Measurements from ENCODE around the gene DGKH. TPM values are rescaled to one million over a fixed set of nuclear protein-coding genes. Genes with fewer than 3 reads are reported as not detected.

DGKH gene
- total RNA-seq, 1 experiment from 2014 or later, result 9.3 TPM

GRCh38 chr13:42127047-42127446, 78.6 kb downstream of the DGKH start:
- POLR2A ChIA-PET (ENCODE audit: unreplicated experiment), result no interaction called here
- TF ChIP-seq EZH2 (IDR thresholded peaks at IDR 0.05; ENCODE audit: low read depth) (no peak), CTCF (conservative IDR thresholded peaks at IDR 0.05) (no peak)
- Histone ChIP-seq H2AFZ (no peak overlapping the region), H4K20me1 (ENCODE audit: insufficient read depth) (no peaks in the 10 kb centered on the region), H3K9me3 (ENCODE audit: insufficient read depth, low read depth) (no peaks in the 10 kb centered on the region), H3K4me2 (no peak overlapping the region), H3K79me2 (ENCODE audit: low read depth) (no peaks in the 10 kb centered on the region; the same call in 1 of the 2 replicates), H3K4me3 (no peak overlapping the region), H3K36me3 (ENCODE audit: low read depth) (no peaks in the 10 kb centered on the region), H3F3A (ENCODE audit: insufficient read depth, low read depth) (no peaks in the 10 kb centered on the region), H3K9me2 (ENCODE audit: insufficient read depth) (no peaks in the 10 kb centered on the region), H3K27ac (no peak overlapping the region), H3K27me3 (ENCODE audit: insufficient read depth, low read depth) (no peaks in the 10 kb centered on the region), H3K4me1 (replicated peaks; ENCODE audit: insufficient read depth) (no peaks in the 10 kb centered on the region)
- intact Hi-C loops (cut with micrococcal nuclease; ENCODE audit: unreplicated experiment), result no loop called here
- DNase-seq, result no peak
- BruUV-seq (replicated peaks), result no TSS peak
- CTCF ChIA-PET, result no interaction called here

GRCh38 chr13:42129033-42129432, 80.6 kb downstream of the DGKH start:
- H3K9me3 ChIP-seq (ENCODE audit: insufficient read depth, low read depth), result no peaks in the 10 kb centered on the region
- TF ChIP-seq CTCF (conservative IDR thresholded peaks at IDR 0.05) (no peak), EZH2 (IDR thresholded peaks at IDR 0.05; ENCODE audit: low read depth) (no peak)
- no peaks in the 10 kb centered on the region for H3K36me3 ChIP-seq (ENCODE audit: low read depth)
- no peak overlapping the region for H3K4me3 ChIP-seq
- POLR2A ChIA-PET (ENCODE audit: unreplicated experiment), result no interaction called here
- no peaks in the 10 kb centered on the region for H3K9me2 ChIP-seq (ENCODE audit: insufficient read depth)
- no TSS peak for BruUV-seq (replicated peaks)
- no peak overlapping the region for H3K4me2 ChIP-seq
- no peak for DNase-seq
- H3K27me3 ChIP-seq (ENCODE audit: insufficient read depth, low read depth), result no peaks in the 10 kb centered on the region
- H3K27ac ChIP-seq, result no peak overlapping the region
- no peaks in the 10 kb centered on the region for H4K20me1 ChIP-seq (ENCODE audit: insufficient read depth)
- no peaks in the 10 kb centered on the region for H3K79me2 ChIP-seq (ENCODE audit: low read depth)
- H3K4me1 ChIP-seq (replicated peaks; ENCODE audit: insufficient read depth), result peaks cover 4% of the 10 kb centered on the region
- H3F3A ChIP-seq (ENCODE audit: insufficient read depth, low read depth), result 0 out of 2 replicates have a peak, but pooled peaks cover under 1% of the 10 kb centered on the region
- no peak overlapping the region for H2AFZ ChIP-seq
- intact Hi-C loops (cut with micrococcal nuclease; ENCODE audit: unreplicated experiment), result no loop called here
- CTCF ChIA-PET, result no interaction called here

DNA sequence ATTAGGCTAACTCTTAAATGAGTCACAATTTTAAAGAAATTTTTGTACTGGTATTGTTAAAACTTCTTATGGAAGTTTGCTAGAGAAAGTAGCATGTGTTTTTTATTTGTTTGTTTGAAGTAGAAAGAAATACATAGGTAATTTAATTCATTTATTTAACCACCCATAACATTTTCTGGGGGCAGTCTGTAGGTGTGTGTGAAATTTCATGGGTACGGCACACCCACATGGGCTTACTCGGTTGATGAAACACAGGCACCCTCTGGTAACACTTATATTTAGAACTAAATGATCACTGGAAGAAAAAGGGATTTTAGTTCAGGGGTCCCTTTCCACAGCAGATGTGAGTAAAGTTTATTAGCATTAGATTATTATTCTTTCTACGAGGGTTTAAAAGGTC, 88.1 kb downstream of the DGKH start:
- ChIA-PET CTCF (no interaction called here), POLR2A (ENCODE audit: unreplicated experiment) (no interaction called here)
- TF ChIP-seq CTCF (conservative IDR thresholded peaks at IDR 0.05), result no peak
- TF ChIP-seq EZH2 (IDR thresholded peaks at IDR 0.05; ENCODE audit: low read depth), result no peak
- Histone ChIP-seq H3K4me2 (no peak overlapping the region), H3K27ac (no peak overlapping the region), H2AFZ (no peak overlapping the region), H3K27me3 (ENCODE audit: insufficient read depth, low read depth) (no peaks in the 10 kb centered on the region), H3K9me2 (ENCODE audit: insufficient read depth) (no peaks in the 10 kb centered on the region), H3F3A (ENCODE audit: insufficient read depth, low read depth) (peaks cover 10% of the 10 kb centered on the region; the same call in 1 of the 2 replicates), H3K79me2 (ENCODE audit: low read depth) (no peaks in the 10 kb centered on the region), H3K4me1 (replicated peaks; ENCODE audit: insufficient read depth) (peaks cover 13% of the 10 kb centered on the region), H4K20me1 (ENCODE audit: insufficient read depth) (no peaks in the 10 kb centered on the region), H3K36me3 (ENCODE audit: low read depth) (no peaks in the 10 kb centered on the region), H3K9me3 (ENCODE audit: insufficient read depth, low read depth) (no peaks in the 10 kb centered on the region), H3K4me3 (no peak overlapping the region)
- intact Hi-C loops (cut with micrococcal nuclease; ENCODE audit: unreplicated experiment), result no loop called here
- BruUV-seq (replicated peaks), result no TSS peak
- DNase-seq, result no peak

All from PC-9 (cell line).